ENCODE results near the gene ACACB. TPM values are rescaled to one million over a fixed set of nuclear protein-coding genes. Genes with fewer than 3 reads are reported as not detected.

ACACB gene
- total RNA-seq = 1.5 and 4.3 TPM in 2 replicates

GRCh38 chr12:109115758-109116610 lies at the start of gene ACACB:
TSS of gene ACACB (plus strand) at chr12:109116587. CDS start at chr12:109139406, 22,819 bp downstream.

GRCh38 chr12:109093022-109093918 lies 23.1 kb upstream of the ACACB start, which contains the start of gene ALKBH2:
TSS of gene ALKBH2 (minus strand) at chr12:109093472. CDS start at chr12:109092786, 686 bp downstream.

GRCh38 chr12:109097435-109098182 lies 18.8 kb upstream of the ACACB start, which contains the start of gene UNG:
TSS of gene UNG (plus strand) at chr12:109097597. CDS start at chr12:109097680, 83 bp downstream.

GRCh38 chr12:109308534-109309380 lies 192.4 kb downstream of the ACACB start, which contains the start of gene FOXN4:
TSS of gene FOXN4 (minus strand) at chr12:109309284. CDS start at chr12:109308321, 963 bp downstream.

Other genes starting within 250 kb of the ACACB start
- not detected in 2 replicates for gene DAO, start 236.5 kb upstream of the ACACB start, total RNA-seq
- not detected in 2 replicates for gene SVOP, start 95.5 kb upstream of the ACACB start, total RNA-seq
- gene USP30, start 64.0 kb upstream of the ACACB start, total RNA-seq = 9.6 and 11.4 TPM in 2 replicates
- 8.3 and 10.5 TPM in 2 replicates for gene ALKBH2, start 23.1 kb upstream of the ACACB start, total RNA-seq
- gene UNG, start 19.0 kb upstream of the ACACB start, total RNA-seq = 7.7 and 23.6 TPM in 2 replicates
- not detected in 2 replicates for gene FOXN4, start 192.7 kb downstream of the ACACB start, total RNA-seq
- gene MYO1H, start 231.3 kb downstream of the ACACB start, total RNA-seq = not detected in 2 replicates

All from placental pericyte (primary cell).